Measurements from ENCODE around the gene PITPNC1. TPM values are rescaled to one million over a fixed set of nuclear protein-coding genes. Genes with fewer than 3 reads are reported as not detected.
A peak's percentile ranks its signal among the peaks of the same experiment; 100 is the strongest.

The PITPNC1 gene
- total and polyA plus RNA-seq, 12 donors = 4.9 to 33.0 (median 14.0) TPM

DNA sequence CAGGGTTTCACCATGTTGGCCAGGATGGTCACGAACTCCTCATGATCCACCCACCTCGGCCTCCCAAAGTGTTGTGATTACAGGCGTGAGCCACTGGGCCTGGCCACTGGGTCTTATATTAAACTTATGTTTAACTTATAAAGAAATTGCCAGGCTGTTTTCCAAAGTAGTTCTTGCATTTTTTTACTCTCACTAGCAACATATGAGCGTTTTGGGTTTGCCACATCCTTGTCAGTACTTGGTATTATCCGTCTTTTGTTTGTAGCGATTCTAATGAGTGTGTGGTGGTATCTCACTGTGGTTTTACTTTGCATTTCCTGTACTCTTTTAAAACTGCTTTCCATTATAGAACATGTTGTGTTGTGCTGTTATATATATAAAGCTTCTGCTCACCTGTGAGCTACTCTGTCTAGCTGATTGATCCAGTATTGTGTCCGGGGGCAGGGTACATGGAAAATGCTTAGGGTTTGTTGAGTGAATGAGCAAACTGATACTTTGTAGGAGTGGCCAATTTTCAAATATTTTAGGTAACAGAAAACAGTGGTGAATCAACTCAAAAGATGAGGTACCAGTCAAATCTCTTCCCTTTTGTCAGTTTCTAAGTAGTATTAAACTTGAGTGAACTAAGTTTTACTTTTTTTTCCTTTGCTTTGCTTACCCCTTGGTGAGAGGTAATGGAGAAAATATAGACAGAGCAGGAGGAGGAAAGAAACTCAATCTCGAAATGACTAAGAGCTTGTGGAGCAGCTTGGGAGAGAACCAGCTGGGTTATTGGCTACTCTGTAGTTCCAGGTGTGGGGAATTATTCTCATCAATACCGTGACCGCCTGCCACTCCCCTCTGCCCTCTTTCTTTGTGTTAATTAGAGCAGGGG, 75.8 kb downstream of the PITPNC1 start:
- intact Hi-C loops (cut with DNase I) = no loop called here
- Histone ChIP-seq H3K27me3 (no peaks in the 10 kb centered on the region), H3K27ac (no peak overlapping the region), H3K36me3 (replicated peaks in 1 of 2) (no peaks in the 10 kb centered on the region), H3K4me1 (replicated peaks in 1 of 2) (no peaks in the 10 kb centered on the region), H3K9me3 (replicated peaks in 1 of 3) (no peaks in the 10 kb centered on the region), H3K4me3 (no peak overlapping the region)
- no peak for TF ChIP-seq POLR2A (IDR thresholded peaks at IDR 0.05)
- 88 to 93% (median 90%) methylated on average over 10 of the region's 10 CpGs for WGBS, 4 donors
- peak in 1 of 7 donors; percentile 29 for DNase-seq

DNA sequence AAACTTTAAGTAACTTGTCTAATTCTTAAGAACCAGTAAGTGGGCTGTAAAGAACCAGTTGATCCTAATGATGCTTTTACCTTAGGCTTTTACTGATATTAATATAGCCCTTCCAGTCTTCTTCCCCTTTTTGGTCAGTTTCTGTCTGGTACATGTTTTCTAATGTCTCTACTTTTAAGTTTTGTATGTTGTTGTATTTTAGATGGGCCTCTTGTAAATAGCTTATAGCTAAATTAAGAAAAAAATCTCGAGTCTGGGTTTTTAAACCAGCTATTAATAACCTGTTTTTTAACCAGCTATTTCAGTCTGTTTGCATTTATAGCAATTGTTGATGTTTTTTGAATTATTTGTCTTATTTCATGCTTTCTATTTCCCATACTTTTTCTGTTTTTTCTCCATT, 79.0 kb downstream of the PITPNC1 start:
- TF ChIP-seq, protein P1, sequence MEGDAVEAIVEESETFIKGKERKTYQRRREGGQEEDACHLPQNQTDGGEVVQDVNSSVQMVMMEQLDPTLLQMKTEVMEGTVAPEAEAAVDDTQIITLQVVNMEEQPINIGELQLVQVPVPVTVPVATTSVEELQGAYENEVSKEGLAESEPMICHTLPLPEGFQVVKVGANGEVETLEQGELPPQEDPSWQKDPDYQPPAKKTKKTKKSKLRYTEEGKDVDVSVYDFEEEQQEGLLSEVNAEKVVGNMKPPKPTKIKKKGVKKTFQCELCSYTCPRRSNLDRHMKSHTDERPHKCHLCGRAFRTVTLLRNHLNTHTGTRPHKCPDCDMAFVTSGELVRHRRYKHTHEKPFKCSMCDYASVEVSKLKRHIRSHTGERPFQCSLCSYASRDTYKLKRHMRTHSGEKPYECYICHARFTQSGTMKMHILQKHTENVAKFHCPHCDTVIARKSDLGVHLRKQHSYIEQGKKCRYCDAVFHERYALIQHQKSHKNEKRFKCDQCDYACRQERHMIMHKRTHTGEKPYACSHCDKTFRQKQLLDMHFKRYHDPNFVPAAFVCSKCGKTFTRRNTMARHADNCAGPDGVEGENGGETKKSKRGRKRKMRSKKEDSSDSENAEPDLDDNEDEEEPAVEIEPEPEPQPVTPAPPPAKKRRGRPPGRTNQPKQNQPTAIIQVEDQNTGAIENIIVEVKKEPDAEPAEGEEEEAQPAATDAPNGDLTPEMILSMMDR (IDR thresholded peaks at IDR 0.05) = no peak
- TF ChIP-seq POLR2A (IDR thresholded peaks at IDR 0.05) = no peak
- intact Hi-C loops (cut with DNase I) = no loop called here
- 49 to 55% (median 53%) methylated on average over 1 of the region's 1 CpG for WGBS, 4 donors
- H3K36me3 ChIP-seq (replicated peaks in 1 of 2) = no peaks in the 10 kb centered on the region
- no peaks in the 10 kb centered on the region for H3K27me3 ChIP-seq
- H3K9me3 ChIP-seq (replicated peaks in 1 of 3) = peaks cover 0 to 6% (median 0%) of the 10 kb centered on the region in 3 donors
- no peaks in the 10 kb centered on the region for H3K4me1 ChIP-seq (replicated peaks in 1 of 2)
- H3K27ac ChIP-seq = no peak overlapping the region
- no peak overlapping the region for H3K4me3 ChIP-seq
- no peak for DNase-seq

DNA sequence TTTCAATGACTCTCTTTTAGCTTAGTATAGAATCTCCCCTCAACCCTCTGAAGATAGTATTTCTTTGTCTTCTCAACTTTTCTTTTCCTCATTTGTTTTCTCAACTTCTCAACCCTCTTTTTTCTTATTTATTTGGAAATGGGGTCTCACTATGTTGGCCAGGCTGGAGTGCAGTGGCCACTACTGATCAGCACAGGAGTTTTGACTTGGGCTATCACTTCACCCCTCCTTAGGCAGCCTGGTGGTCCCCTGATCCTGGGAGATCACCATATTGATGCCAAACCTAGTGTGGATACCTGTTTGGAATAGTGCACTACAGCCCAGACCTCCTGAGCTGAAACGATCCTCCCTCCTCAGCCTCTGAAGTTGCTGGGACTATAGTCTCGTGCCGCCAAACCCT, 79.8 kb downstream of the PITPNC1 start:
- Histone ChIP-seq H3K27me3 (no peaks in the 10 kb centered on the region), H3K36me3 (replicated peaks in 1 of 2) (no peaks in the 10 kb centered on the region), H3K4me1 (replicated peaks in 1 of 2) (no peaks in the 10 kb centered on the region), H3K27ac (no peak overlapping the region), H3K4me3 (no peak overlapping the region), H3K9me3 (replicated peaks in 1 of 3) (peaks cover 0 to 6% (median 0%) of the 10 kb centered on the region in 3 donors)
- peak in 1 of 7 donors; percentile 13 for DNase-seq
- intact Hi-C loops (cut with DNase I) = no loop called here
- TF ChIP-seq, protein P1 (IDR thresholded peaks at IDR 0.05) = no peak
- no peak for TF ChIP-seq POLR2A (IDR thresholded peaks at IDR 0.05)
- WGBS, 4 donors = 94 to 97% (median 96%) methylated on average over 3 of the region's 3 CpGs

DNA sequence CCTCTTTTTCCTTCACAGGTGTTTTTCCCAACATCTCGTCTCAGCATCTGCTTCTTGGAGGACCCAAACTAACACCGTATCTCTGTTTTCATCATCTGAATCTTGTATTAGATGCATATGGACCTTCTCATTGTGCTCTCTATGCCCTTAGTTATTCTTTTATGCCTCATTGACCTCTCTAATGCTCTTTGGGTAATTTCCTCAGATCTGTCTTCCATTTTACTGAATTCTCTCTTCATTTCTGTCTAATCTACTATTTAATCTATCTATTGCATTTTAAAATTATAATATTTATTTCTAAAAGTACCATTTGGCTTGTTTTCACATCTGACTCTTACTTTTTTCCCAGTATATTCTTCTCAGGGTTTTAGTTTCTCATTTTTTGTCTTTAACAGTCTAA, 81.1 kb downstream of the PITPNC1 start:
- no peak for DNase-seq
- TF ChIP-seq, protein P1 (IDR thresholded peaks at IDR 0.05) = no peak
- no peak for TF ChIP-seq POLR2A (IDR thresholded peaks at IDR 0.05)
- Histone ChIP-seq H3K27me3 (no peaks in the 10 kb centered on the region), H3K4me1 (replicated peaks in 1 of 2) (no peaks in the 10 kb centered on the region), H3K36me3 (replicated peaks in 1 of 2) (no peaks in the 10 kb centered on the region), H3K4me3 (no peak overlapping the region), H3K27ac (no peak overlapping the region), H3K9me3 (replicated peaks in 1 of 3) (peaks cover 0 to 6% (median 0%) of the 10 kb centered on the region in 3 donors)
- intact Hi-C loops (cut with DNase I) = no loop called here
- WGBS, 4 donors = 93 to 99% (median 98%) methylated on average over 2 of the region's 2 CpGs

Measured in adrenal gland (tissue), 12 donors.